MG63 (cell line): Measurements from ENCODE around the gene ATP5F1D. TPM values are rescaled to one million over a fixed set of nuclear protein-coding genes. Genes with fewer than 3 reads are reported as not detected.
A peak's percentile ranks its signal among the peaks of the same experiment; 100 is the strongest.

Experiments used
- DNase-seq: peaks from one replicate; pipeline ENCODE4 v3.0.0-alpha.2; 2020
- H3K27me3 ChIP-seq: fragments of 250-450 bp; sonication (Bioruptor Pico); 2 replicates; pipeline ENCODE4 v1.5.1; 2020; ENCODE audit warnings: mild to moderate bottlenecking, moderate library complexity
- H3K36me3 ChIP-seq: fragments of 250-450 bp; sonication (Bioruptor Pico); 2 replicates; pipeline ENCODE4 v1.5.1; 2020; ENCODE audit warnings: mild to moderate bottlenecking, moderate library complexity
- H3K4me3 ChIP-seq: fragments of 250-450 bp; sonication (Bioruptor Pico); 2 replicates; pipeline ENCODE4 v1.5.1; 2020; ENCODE audit warnings: mild to moderate bottlenecking, moderate library complexity
- H3K9me3 ChIP-seq: fragments of 250-450 bp; sonication (Bioruptor Pico); 2 replicates; pipeline ENCODE4 v1.5.1; 2020; ENCODE audit warnings: mild to moderate bottlenecking, moderate library complexity
- total RNA-seq: library from RNA; depleted of rRNA; stranded (reverse); fragments of >200 nt; shearing (Covaris generic); gene quantifications from 2 replicates; pipeline ENCODE4 v1.2.3, GENCODE V29; 2014; ENCODE audit warnings: low replicate concordance

The ATP5F1D gene
- total RNA-seq, 1 experiment from 2014 or later: 33.8 TPM

DNA sequence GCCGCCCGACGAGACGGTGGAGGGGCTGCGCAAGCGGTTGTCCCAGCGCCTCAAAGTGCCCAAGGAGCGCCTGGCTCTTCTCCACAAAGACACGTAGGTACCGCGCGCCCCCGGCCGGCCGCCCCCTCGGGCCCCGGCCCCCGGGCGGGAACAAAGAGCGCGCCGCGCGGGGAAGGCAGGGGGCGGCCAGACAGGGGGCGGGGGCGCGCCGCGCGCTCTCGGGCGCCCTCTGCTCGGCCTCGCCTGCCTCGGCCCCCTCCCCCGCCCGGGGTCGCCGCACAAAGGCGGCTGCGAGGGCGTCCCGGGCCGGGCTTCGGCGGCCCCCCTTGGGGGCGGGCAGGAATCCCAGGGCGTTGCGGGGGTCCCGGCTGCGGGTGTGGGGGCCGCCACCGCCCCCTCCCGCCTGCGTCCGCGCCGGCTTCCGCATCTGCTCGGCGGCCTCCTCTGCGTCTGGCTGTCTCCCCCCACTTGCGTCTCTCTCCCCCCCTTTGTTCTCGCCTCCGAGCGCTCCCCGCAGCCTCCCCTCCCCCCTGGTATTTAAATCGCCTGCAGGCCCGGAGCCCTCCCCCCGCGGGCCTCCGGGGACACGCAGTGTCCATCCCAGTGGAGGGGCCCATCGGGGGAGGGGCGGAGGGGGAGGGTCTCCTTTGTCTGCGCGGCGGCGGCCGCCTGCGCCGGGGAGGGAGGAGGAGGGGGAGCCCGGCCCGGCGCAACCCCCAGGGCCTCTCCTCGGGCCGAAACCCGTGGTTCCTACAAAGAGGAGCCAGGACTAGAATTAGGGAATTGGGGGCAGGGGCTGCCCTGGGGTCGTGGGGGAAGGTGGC is 9.1 kb downstream of the ATP5F1D start:
- no peaks in the 10 kb centered on the region for H3K9me3 ChIP-seq
- H3K27me3 ChIP-seq: no peaks in the 10 kb centered on the region
- peak; percentile 51 for DNase-seq
- peak overlapping the region; percentile 69 for H3K4me3 ChIP-seq
- peaks cover 37% of the 10 kb centered on the region for H3K36me3 ChIP-seq

DNA sequence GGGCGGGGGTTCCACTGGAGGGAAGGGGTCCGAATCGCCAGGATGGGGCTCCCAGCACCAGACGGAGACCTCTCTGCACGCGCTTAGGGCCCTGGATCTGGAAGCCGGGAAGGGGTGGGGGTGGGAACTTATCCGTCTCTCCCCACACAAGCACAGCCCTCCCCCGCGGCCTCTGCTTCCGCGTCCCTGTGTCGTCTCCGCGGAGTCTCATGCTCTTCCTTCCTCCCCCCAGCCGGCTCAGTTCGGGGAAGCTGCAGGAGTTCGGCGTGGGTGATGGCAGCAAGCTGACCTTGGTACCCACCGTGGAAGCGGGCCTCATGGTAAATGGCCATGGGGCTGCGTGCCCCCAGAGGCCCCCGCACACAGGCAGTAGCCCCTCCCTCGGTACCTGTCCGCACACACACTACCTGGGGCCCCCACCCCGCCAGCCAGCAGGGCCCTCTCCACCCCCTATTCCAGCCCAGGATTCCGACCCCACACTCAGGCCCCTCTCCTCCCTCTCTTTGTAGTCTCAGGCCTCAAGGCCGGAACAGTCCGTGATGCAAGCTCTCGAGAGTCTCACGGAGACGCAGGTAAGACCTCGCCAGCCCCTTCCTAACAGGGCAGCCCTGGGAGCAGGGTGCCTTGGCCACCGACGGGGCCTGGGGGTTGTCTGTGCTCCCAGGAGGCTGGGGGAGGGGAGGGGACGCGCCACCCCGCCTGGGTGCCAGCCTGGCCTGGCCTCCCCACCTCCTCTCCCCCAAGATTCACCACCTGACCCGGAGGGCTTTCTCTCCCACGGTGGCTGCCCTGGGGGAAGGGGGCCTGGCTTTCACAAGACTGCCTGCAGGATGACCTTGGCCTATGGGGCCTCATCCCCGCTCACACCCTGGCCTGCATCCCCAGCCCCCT is 10.0 kb downstream of the ATP5F1D start:
- H3K4me3 ChIP-seq: peak overlapping the region; percentile 69
- H3K36me3 ChIP-seq: peaks cover 46% of the 10 kb centered on the region
- H3K27me3 ChIP-seq: no peaks in the 10 kb centered on the region
- peak; percentile 53 for DNase-seq
- H3K9me3 ChIP-seq: no peaks in the 10 kb centered on the region

DNA sequence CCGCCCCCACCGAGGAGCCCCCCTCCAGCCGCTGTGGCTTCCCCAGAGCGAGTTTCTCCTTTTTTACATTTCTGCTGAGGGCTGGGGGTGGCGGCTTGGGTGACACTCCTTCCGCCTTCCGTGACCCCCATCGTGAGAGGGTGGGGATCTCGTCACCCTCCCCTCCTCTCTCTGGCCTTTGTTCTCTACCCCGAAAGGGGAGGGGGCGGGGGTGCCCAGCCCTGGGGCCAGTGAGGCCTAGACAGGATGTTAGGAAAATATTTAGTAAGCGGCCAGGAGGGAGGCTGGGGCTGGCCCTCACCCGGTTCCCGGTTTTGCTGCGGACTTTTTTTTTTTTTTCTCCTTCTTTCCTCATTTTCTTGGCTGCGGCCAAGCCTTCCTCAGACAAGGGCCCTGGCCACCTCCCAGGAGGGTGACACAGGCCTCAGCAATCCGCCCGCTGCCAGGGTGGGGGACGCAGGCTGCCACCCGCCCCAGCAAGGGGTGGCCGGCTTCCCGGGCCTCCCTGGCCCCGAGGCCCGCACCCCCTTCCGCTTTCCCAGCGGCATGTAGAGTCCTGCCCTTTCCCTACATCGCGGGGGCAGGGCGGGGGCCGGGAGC is 10.8 kb downstream of the ATP5F1D start:
- H3K9me3 ChIP-seq: no peaks in the 10 kb centered on the region
- peak; percentile 93 for DNase-seq
- H3K36me3 ChIP-seq: peaks cover 50% of the 10 kb centered on the region

DNA sequence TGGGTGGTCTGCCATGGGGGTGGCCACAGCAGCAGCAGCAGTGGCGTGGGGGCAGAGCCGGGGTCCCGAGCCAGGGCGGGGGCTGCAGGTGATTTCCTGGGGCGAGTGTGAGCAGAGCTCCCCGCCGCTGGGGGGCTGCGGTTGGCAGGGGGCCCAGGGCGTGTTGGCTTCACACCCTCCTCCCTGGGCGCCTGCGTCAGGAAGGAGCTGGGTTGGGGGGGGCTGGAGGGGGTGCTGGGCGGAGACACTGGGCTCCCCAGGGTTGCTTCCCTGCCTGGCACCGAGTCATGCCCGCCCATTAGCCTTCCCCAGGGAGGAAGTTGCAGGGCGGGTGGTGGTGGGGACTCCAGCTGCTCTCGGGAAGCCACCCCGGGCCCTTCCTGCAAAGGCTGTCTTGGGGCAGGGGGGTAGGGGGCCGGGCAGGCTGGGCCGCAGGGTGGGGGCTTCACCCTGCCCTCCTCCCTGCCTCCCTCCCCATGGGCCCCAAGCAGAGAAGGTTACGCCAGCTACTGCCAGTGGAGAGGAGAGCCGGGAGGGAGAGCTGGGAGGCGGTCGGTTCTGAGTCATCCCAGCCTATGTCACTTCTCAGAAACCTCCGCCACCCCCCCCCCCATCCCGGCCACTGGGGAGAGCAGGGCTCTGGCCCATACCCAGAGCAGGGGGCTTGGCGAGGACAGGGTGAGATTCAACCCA is 11.4 kb downstream of the ATP5F1D start:
- Histone ChIP-seq H3K4me3 (peak overlapping the region; percentile 69), H3K9me3 (no peaks in the 10 kb centered on the region), H3K36me3 (peaks cover 55% of the 10 kb centered on the region), H3K27me3 (no peaks in the 10 kb centered on the region)
- DNase-seq: peak; percentile 94

More for the DNA sequence above, 10.8 kb downstream of the ATP5F1D start:
- H3K27me3 ChIP-seq: no peaks in the 10 kb centered on the region
- H3K4me3 ChIP-seq: peak overlapping the region; percentile 69

DNA sequence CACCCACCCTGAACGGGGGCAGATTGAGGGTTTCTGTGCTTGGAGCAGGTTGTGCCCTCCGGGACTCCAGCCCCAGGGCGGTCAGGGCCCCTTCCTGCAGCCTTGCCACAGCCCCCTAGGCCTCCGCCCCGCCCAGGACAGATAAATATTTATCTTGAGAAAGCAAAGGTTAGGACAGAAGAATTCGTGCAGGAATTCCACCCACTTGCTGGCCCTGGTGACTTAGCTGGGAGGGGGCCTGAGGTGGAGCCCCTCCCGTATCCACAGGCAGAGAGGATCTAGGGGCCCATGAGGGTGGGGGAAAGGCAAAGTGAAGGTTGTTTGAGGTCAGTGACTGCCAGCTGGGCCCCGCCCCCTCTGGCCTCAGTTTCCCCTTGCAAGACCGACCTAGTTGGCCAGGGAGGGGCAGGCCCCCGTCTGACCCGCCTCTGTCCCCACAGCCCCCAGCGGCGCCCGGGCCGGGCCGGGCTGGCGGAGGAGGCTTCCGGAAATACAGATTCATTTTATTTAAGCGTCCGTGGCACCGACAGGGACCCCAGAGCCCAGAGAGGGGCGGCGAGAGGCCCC is 12.0 kb downstream of the ATP5F1D start:
- no peaks in the 10 kb centered on the region for H3K9me3 ChIP-seq
- DNase-seq: no peak
- peaks cover 58% of the 10 kb centered on the region for H3K36me3 ChIP-seq
- H3K4me3 ChIP-seq: peak overlapping the region; percentile 69
- H3K27me3 ChIP-seq: no peaks in the 10 kb centered on the region

- H3K4me3 ChIP-seq: no peak overlapping the region
- H3K27me3 ChIP-seq: no peaks in the 10 kb centered on the region
- H3K9me3 ChIP-seq: no peaks in the 10 kb centered on the region
- H3K36me3 ChIP-seq: peaks cover 58% of the 10 kb centered on the region
- DNase-seq: no peak
These were observed 12.6 kb downstream of the ATP5F1D start for GRCh38 chr19:1254081-1254527.

DNA sequence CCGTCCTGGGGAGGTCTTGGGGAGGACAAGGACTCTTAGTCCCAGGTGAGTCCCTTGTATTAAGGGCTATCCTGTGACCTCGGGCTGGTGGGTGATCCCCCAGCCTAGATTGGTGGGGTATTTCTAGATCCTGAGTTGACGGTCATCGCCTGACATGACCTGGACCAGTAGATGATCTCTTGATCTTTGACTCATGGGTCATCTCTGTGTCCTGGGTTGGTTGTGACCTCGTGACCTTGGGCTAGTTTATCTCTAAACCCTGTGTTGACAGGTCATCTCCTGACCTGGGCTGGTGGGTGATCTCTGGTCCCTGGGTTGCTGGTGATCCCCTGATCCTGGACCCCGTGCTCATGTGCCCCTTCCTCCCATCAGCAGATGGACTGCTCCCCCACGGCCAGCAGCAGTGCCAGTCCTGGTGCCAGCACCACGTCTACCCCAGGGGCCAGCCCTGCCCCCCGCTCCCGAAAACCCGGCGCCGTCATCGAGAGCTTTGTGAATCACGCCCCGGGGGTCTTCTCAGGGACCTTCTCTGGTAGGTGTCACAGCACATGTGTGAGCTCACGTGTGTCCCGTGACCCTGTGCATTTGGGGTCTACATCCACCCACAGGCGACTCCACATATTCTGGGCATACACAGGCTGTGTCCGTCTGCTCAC is 13.1 kb downstream of the ATP5F1D start:
- no peaks in the 10 kb centered on the region for H3K9me3 ChIP-seq
- H3K36me3 ChIP-seq: peaks cover 58% of the 10 kb centered on the region
- H3K27me3 ChIP-seq: no peaks in the 10 kb centered on the region
- no peak overlapping the region for H3K4me3 ChIP-seq
- no peak for DNase-seq

- Histone ChIP-seq H3K36me3 (peaks cover 54% of the 10 kb centered on the region), H3K27me3 (no peaks in the 10 kb centered on the region)
- DNase-seq: no peak
These were observed 13.9 kb downstream of the ATP5F1D start for GRCh38 chr19:1255186-1256161.

GRCh38 chr19:1256646-1257474 is 15.3 kb downstream of the ATP5F1D start:
- no peaks in the 10 kb centered on the region for H3K9me3 ChIP-seq
- peaks cover 41% of the 10 kb centered on the region for H3K36me3 ChIP-seq
- no peak for DNase-seq
- no peaks in the 10 kb centered on the region for H3K27me3 ChIP-seq
- no peak overlapping the region for H3K4me3 ChIP-seq

More at GRCh38 chr19:1255186-1256161, 13.9 kb downstream of the ATP5F1D start:
- Histone ChIP-seq H3K4me3 (no peak overlapping the region), H3K9me3 (no peaks in the 10 kb centered on the region)

DNA sequence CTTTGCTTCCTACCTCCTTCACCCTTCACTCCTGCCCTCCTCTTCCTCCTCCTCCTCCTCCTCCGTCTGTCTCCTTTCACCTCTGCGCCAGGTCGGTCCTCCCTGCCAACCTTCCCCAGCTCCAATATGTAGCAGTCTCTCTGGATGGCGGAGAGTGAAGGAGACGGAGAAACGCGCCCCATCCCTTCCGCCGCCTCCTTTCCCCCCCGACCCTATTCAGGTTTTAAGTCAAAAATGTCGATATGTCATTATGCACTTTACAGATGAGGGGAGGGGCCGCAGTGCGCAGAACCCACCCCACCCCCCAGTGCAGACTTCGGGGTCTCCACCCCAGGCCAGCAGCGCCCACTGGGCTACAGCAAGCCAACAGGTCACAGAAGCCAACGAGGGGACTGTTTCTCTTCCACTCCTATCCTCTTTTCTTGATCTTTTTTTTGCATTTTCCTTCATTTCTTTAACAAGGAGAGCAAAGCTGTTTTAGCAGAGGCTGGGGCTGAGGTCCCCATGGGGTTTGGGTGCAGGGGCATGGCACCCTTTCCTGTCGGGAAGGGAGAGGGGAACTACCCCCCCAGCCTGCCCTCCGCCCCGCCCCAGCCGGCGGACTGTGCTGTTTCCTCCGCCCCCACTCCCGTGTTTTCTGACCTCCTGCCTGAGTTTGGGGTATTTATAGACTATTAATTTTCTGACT is 16.1 kb downstream of the ATP5F1D start:
- no peak for DNase-seq
- no peaks in the 10 kb centered on the region for H3K27me3 ChIP-seq
- no peaks in the 10 kb centered on the region for H3K9me3 ChIP-seq

DNA sequence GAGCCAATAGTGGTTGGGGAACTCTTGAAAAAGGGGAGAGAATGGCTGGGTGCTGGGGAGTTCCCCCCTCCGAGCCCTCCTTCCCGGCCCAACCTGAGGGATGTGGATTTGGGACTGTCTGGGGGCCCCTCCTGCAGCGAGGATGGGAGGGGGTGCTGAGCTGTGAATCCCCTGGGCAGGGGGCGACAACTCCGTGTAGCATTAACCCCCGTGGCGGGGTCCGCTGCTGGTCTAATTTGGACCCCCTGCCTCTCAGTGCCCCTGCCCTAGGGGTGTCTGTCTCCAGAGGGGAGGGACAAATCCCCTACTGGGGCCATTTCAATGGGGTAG is 16.6 kb downstream of the ATP5F1D start:
- Histone ChIP-seq H3K36me3 (peaks cover 41% of the 10 kb centered on the region), H3K27me3 (no peaks in the 10 kb centered on the region), H3K9me3 (no peaks in the 10 kb centered on the region), H3K4me3 (no peak overlapping the region)
- no peak for DNase-seq

More for the DNA sequence above, 16.1 kb downstream of the ATP5F1D start:
- no peak overlapping the region for H3K4me3 ChIP-seq
- peaks cover 41% of the 10 kb centered on the region for H3K36me3 ChIP-seq

GRCh38 chr19:1258707-1259205 is 17.2 kb downstream of the ATP5F1D start:
- Histone ChIP-seq H3K36me3 (peaks cover 36% of the 10 kb centered on the region), H3K4me3 (no peak overlapping the region), H3K9me3 (no peaks in the 10 kb centered on the region), H3K27me3 (no peaks in the 10 kb centered on the region)
- no peak for DNase-seq

DNA sequence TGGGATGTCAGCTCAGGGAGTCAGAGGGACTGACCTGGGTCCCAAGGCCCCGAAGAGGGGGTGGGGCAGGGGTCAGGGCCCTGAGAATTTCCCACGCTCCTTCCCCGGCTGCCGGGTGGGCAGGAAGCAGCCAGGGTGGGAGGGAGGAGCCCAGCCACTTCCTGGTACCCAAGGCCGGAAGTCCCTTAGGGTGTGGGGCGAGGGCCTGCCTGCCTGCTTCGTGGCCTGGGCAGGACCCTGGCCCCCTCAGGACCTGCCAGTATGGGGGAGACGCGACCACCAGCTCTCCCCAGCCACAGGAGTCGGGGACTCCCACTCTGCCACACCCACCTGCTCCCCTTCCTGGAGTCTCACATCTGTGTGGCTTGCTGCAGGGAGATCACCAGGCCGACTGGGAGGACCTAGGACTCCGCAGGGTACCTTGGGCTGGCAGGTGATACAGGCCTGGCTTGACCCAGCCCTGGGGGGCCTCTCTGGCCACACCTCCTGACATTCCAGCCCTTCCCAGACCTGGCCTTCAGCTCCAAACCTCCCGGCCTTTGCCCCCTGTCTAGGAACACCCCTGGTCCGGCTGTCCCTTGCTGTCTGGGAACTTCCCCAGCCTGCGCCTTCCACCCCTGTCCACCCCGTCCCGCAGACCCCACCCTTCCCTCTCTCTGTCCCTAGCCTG is 17.8 kb downstream of the ATP5F1D start:
- Histone ChIP-seq H3K9me3 (no peaks in the 10 kb centered on the region), H3K27me3 (no peaks in the 10 kb centered on the region), H3K4me3 (no peak overlapping the region), H3K36me3 (peaks cover 34% of the 10 kb centered on the region)
- DNase-seq: peak; percentile 72
